ENCODE measurements around the gene PPP2R3A.
"Not testable (repeated sequence)": the region's sequence is repeated elsewhere in the genome, so short reads cannot be mapped to it uniquely, and the experiment has no call there.

PPP2R3A gene

DNA sequence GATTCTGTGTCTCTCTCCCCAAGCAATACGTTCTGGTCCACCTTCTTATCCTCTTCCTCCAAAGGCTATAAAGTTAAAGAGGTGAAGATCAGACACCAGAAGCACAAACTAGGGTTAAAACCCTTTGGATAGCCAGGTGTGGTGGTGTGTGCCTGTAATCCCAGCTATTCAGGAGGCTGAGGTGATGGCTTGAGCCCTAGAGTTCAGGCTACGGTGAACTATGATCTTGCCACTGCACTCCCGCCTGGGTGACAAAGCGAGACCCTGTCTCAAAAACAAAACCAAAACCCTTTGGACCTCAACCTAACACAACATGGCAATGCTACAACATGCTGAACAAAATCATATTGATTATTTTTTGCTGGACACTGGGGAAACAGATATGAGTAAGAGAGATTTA lies 187.4 kb downstream of the PPP2R3A start:
- Histone ChIP-seq H3K27me3 (ENCODE audit: insufficient read depth, low read length) (no peaks in the 10 kb centered on the region), H3K27ac (ENCODE audit: low read depth, low read length, poor library complexity, severe bottlenecking) (no peak overlapping the region), H3K4me2 (ENCODE audit: low read length) (no peak overlapping the region), H3K9me2 (ENCODE audit: low read depth, low read length) (no peaks in the 10 kb centered on the region), H3K9ac (ENCODE audit: low read length) (no peak overlapping the region), H3K9me3 (ENCODE audit: low read length) (no peaks in the 10 kb centered on the region), H2AFZ (ENCODE audit: low read length) (no peak overlapping the region), H4K20me1 (ENCODE audit: insufficient read depth, low read length) (peaks cover 11% of the 10 kb centered on the region; the same call in 1 of the 2 replicates), H3K4me1 (ENCODE audit: insufficient read depth, low read length, severe bottlenecking) (no peaks in the 10 kb centered on the region), H3K36me3 (ENCODE audit: insufficient read depth, low read length) (peaks cover 47% of the 10 kb centered on the region), H3K79me2 (ENCODE audit: insufficient read depth, low read length) (peaks cover 94% of the 10 kb centered on the region), H3K4me3 (ENCODE audit: low read depth, low read length, poor library complexity, severe bottlenecking) (no peak overlapping the region), H3F3A (ENCODE audit: insufficient read depth, low read length) (no peaks in the 10 kb centered on the region)
- TF ChIP-seq EZH2 (IDR thresholded peaks at IDR 0.05; ENCODE audit: borderline replicate concordance, low read length), result no peak
- TF ChIP-seq CTCF (IDR thresholded peaks at IDR 0.05; ENCODE audit: low read length), result no peak

GRCh38 chr3:136161516-136161915 lies 196.0 kb downstream of the PPP2R3A start:
- no peaks in the 10 kb centered on the region for H3K27me3 ChIP-seq (ENCODE audit: insufficient read depth, low read length)
- H3K27ac ChIP-seq (ENCODE audit: low read depth, low read length, poor library complexity, severe bottlenecking), result no peak overlapping the region

DNA sequence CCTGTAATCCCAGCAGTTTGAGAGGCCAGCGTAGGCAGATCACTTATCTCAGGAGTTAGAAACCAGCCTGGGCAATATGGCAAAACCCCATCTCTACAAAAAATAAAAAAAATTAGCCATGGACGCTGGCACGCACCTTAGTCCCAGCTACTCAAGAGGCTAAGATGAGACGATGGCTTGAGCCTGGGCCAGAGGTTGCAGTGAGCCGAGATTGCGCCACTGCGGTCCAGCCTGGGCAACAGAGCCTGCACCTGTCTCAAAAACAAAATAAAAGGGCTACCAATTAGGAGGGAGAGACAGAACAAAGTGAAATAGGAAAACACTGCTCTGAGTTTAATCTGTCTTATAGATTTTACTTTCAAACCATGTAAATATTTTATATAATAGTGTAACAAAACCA lies 196.8 kb downstream of the PPP2R3A start:
- no peaks in the 10 kb centered on the region for H3K27me3 ChIP-seq (ENCODE audit: insufficient read depth, low read length)
- H3K79me2 ChIP-seq (ENCODE audit: insufficient read depth, low read length), result peaks cover 99% of the 10 kb centered on the region
- no peaks in the 10 kb centered on the region for H3F3A ChIP-seq (ENCODE audit: insufficient read depth, low read length)
- no peak overlapping the region for H3K4me2 ChIP-seq (ENCODE audit: low read length)
- peaks cover 18% of the 10 kb centered on the region for H3K36me3 ChIP-seq (ENCODE audit: insufficient read depth, low read length)
- H3K4me3 ChIP-seq (ENCODE audit: low read depth, low read length, poor library complexity, severe bottlenecking), result no peak overlapping the region
- no peak for TF ChIP-seq CTCF (IDR thresholded peaks at IDR 0.05; ENCODE audit: low read length)
- TF ChIP-seq EZH2 (IDR thresholded peaks at IDR 0.05; ENCODE audit: borderline replicate concordance, low read length), result no peak
- H4K20me1 ChIP-seq (ENCODE audit: insufficient read depth, low read length), result peaks cover 7% of the 10 kb centered on the region; the same call in 1 of the 2 replicates
- no peak overlapping the region for H3K27ac ChIP-seq (ENCODE audit: low read depth, low read length, poor library complexity, severe bottlenecking)
- H2AFZ ChIP-seq (ENCODE audit: low read length), result no peak overlapping the region
- H3K4me1 ChIP-seq (ENCODE audit: insufficient read depth, low read length, severe bottlenecking), result peaks cover 10% of the 10 kb centered on the region
- H3K9me2 ChIP-seq (ENCODE audit: low read depth, low read length), result no peaks in the 10 kb centered on the region
- H3K9me3 ChIP-seq (ENCODE audit: low read length), result peaks cover 12% of the 10 kb centered on the region
- no peak overlapping the region for H3K9ac ChIP-seq (ENCODE audit: low read length)

More at GRCh38 chr3:136161516-136161915, 196.0 kb downstream of the PPP2R3A start:
- Histone ChIP-seq H3K9ac (ENCODE audit: low read length) (no peak overlapping the region), H3K79me2 (ENCODE audit: insufficient read depth, low read length) (peaks cover 99% of the 10 kb centered on the region), H3K9me3 (ENCODE audit: low read length) (peaks cover 12% of the 10 kb centered on the region), H3K36me3 (ENCODE audit: insufficient read depth, low read length) (peaks cover 18% of the 10 kb centered on the region), H3K4me2 (ENCODE audit: low read length) (no peak overlapping the region), H3F3A (ENCODE audit: insufficient read depth, low read length) (no peaks in the 10 kb centered on the region), H3K9me2 (ENCODE audit: low read depth, low read length) (no peaks in the 10 kb centered on the region), H4K20me1 (ENCODE audit: insufficient read depth, low read length) (peaks cover 7% of the 10 kb centered on the region; the same call in 1 of the 2 replicates), H2AFZ (ENCODE audit: low read length) (no peak overlapping the region), H3K4me3 (ENCODE audit: low read depth, low read length, poor library complexity, severe bottlenecking) (no peak overlapping the region), H3K4me1 (ENCODE audit: insufficient read depth, low read length, severe bottlenecking) (peaks cover 2% of the 10 kb centered on the region)
- no peak for TF ChIP-seq CTCF (IDR thresholded peaks at IDR 0.05; ENCODE audit: low read length)

GRCh38 chr3:136163607-136164006 lies 198.1 kb downstream of the PPP2R3A start:
- not testable (repeated sequence) for H3K4me3 ChIP-seq (ENCODE audit: low read depth, low read length, poor library complexity, severe bottlenecking); H3K4me2 ChIP-seq (ENCODE audit: low read length); H3F3A ChIP-seq (ENCODE audit: insufficient read depth, low read length)

More at GRCh38 chr3:136163607-136164006, 198.1 kb downstream of the PPP2R3A start:
- H3K27ac ChIP-seq (ENCODE audit: low read depth, low read length, poor library complexity, severe bottlenecking); H4K20me1 ChIP-seq (ENCODE audit: insufficient read depth, low read length); H2AFZ ChIP-seq (ENCODE audit: low read length); H3K27me3 ChIP-seq (ENCODE audit: insufficient read depth, low read length); H3K9me2 ChIP-seq (ENCODE audit: low read depth, low read length); H3K9ac ChIP-seq (ENCODE audit: low read length): not testable (repeated sequence)
- Histone ChIP-seq H3K4me1 (ENCODE audit: insufficient read depth, low read length, severe bottlenecking) (peaks cover 11% of the 10 kb centered on the region), H3K36me3 (ENCODE audit: insufficient read depth, low read length) (peaks cover 18% of the 10 kb centered on the region), H3K9me3 (ENCODE audit: low read length) (peaks cover 12% of the 10 kb centered on the region), H3K79me2 (ENCODE audit: insufficient read depth, low read length) (peaks cover 99% of the 10 kb centered on the region)
